Endothelial cell of umbilical vein (primary cell): ENCODE measurements around the gene PAIP2B. TPM values are rescaled to one million over a fixed set of nuclear protein-coding genes. Genes with fewer than 3 reads are reported as not detected.

Source experiments
- BruUV-seq: library from RNA; stranded (reverse); fragments of 400-500 nt; replicated peaks from 2 replicates; lab custom pipeline; 2021; lab: Mats Ljungman, UMichigan
- CTCF ChIA-PET: fragments of 300-600, 350-600 bp; sonication (Branson Sonifier 250); formaldehyde crosslinking; loops from one replicate; lab custom pipeline; 2021; ENCODE audit warnings: antibody characterized with exemption, inconsistent platforms; lab: Charles Lee
- POLR2A ChIA-PET: fragments of 300-600, 350-600 bp; sonication (Branson Sonifier 250); formaldehyde crosslinking; loops from one replicate; lab custom pipeline; 2021; ENCODE audit warnings: antibody characterized with exemption, inconsistent platforms; lab: Charles Lee
- DNase-seq: peaks from one replicate; pipeline ENCODE4 v3.0.0-alpha.2; 2011; ENCODE audit warnings: low read depth, low spot score
- FAIRE-seq: peaks from 2 replicates; lab custom pipeline; 2011; peaks lifted over from hg19 to GRCh38; lab: Jason Lieb, UNC
- H2AFZ ChIP-seq: 2 replicates; pipeline ENCODE4 v1.6.0; 2012; ENCODE audit warnings: low read depth, low read length, control low read depth, inconsistent platforms
- H3K27ac ChIP-seq: 2 replicates; pipeline ENCODE4 v1.5.1; 2011; ENCODE audit warnings: low read depth, mild to moderate bottlenecking, control low read depth, low read length, moderate library complexity; ENCODE audit not compliant: insufficient read depth
- H3K27me3 ChIP-seq, 2 experiments: 2 replicates each; pipeline versions ENCODE4 v1.6.0 to v1.6.1; 2011; ENCODE audit warnings: low read length in 2 of 2, mixed read lengths in 1 of 2; ENCODE audit not compliant: control insufficient read depth in 2 of 2, insufficient read depth in 2 of 2
- H3K36me3 ChIP-seq, 2 experiments: 2 replicates in 1 of 2; 3 replicates in 1 of 2; pipeline ENCODE4 v1.5.1; 2011; ENCODE audit warnings: low read length in 2 of 2, mild to moderate bottlenecking in 1 of 2, moderate library complexity in 1 of 2; ENCODE audit not compliant: control insufficient read depth in 2 of 2, insufficient read depth in 2 of 2; ENCODE audit errors: extremely low read depth in 1 of 2
- H3K4me1 ChIP-seq: 3 replicates; pipeline ENCODE4 v1.5.1; 2011; ENCODE audit warnings: mild to moderate bottlenecking, low read length; ENCODE audit not compliant: control insufficient read depth, insufficient read depth; ENCODE audit errors: extremely low read depth
- H3K4me2 ChIP-seq: 2 replicates; pipeline ENCODE4 v1.6.1; 2011; ENCODE audit warnings: low read length, control low read depth, mixed read lengths; ENCODE audit not compliant: insufficient read depth
- H3K4me3 ChIP-seq, 3 experiments: fragments of 200-600 bp in 1 of 3; sonication (generic), shearing (Covaris generic) in 1 of 3; replicated peaks in 1 of 3; 2 replicates each; pipeline ENCODE4 v1.5.1; 2011 to 2016; ENCODE audit warnings: control low read depth in 3 of 3, low read length in 3 of 3, mild to moderate bottlenecking in 2 of 3, inconsistent platforms in 1 of 3, low read depth in 1 of 3, moderate library complexity in 1 of 3; ENCODE audit not compliant: insufficient read depth in 1 of 3
- H3K79me2 ChIP-seq: 2 replicates; pipeline ENCODE4 v1.6.0; 2012; ENCODE audit warnings: low read length, inconsistent platforms; ENCODE audit not compliant: control insufficient read depth, insufficient read depth
- H3K9ac ChIP-seq: replicated peaks from 2 replicates; pipeline ENCODE3; 2011; ENCODE audit warnings: low read length, control low read depth; ENCODE audit not compliant: insufficient read depth; ENCODE audit errors: extremely low read depth
- H3K9me1 ChIP-seq: replicated peaks from 3 replicates; pipeline ENCODE4 v1.6.0; 2011; ENCODE audit warnings: mild to moderate bottlenecking, low read length; ENCODE audit not compliant: control insufficient read depth, insufficient read depth; ENCODE audit errors: extremely low read depth
- H3K9me3 ChIP-seq: replicated peaks from 2 replicates; pipeline ENCODE4 v1.5.1; 2012; ENCODE audit warnings: low read length, inconsistent platforms; ENCODE audit not compliant: control insufficient read depth, insufficient read depth
- H4K20me1 ChIP-seq: replicated peaks from 2 replicates; pipeline ENCODE3; 2011; ENCODE audit warnings: mild to moderate bottlenecking, low read length; ENCODE audit not compliant: control insufficient read depth, insufficient read depth; ENCODE audit errors: extremely low read depth
- CTCF ChIP-seq, 2 donors: IDR thresholded peaks; 1 replicate in 1 of 2; 2 replicates in 1 of 2; pipeline ENCODE4 v1.5.1; 2011; ENCODE audit warnings: low read length in 2 of 2, mild to moderate bottlenecking in 2 of 2, moderate library complexity in 2 of 2, control low read depth in 1 of 2, inconsistent platforms in 1 of 2, low read depth in 1 of 2; ENCODE audit not compliant: insufficient read depth in 1 of 2; ENCODE audit errors: extremely low read depth in 1 of 2
- EZH2 ChIP-seq: IDR thresholded peaks from 2 replicates; pipeline ENCODE4 v1.6.1; 2012; ENCODE audit warnings: borderline replicate concordance, low read depth, mild to moderate bottlenecking, moderate library complexity, low read length, inconsistent platforms; ENCODE audit not compliant: severe bottlenecking
- FOS ChIP-seq: IDR thresholded peaks from 2 replicates; pipeline ENCODE4 v1.6.1; 2011; ENCODE audit warnings: mild to moderate bottlenecking, low read length, moderate library complexity, borderline replicate concordance; ENCODE audit not compliant: insufficient read depth
- GATA2 ChIP-seq: IDR thresholded peaks from 2 replicates; pipeline ENCODE4 v1.7.0; 2011; ENCODE audit warnings: low read depth, mild to moderate bottlenecking, moderate library complexity, mixed read lengths, low read length; ENCODE audit not compliant: insufficient read length, insufficient read depth
- JUN ChIP-seq: IDR thresholded peaks from 2 replicates; pipeline ENCODE4 v1.6.1; 2011; ENCODE audit warnings: borderline replicate concordance, low read depth; ENCODE audit not compliant: insufficient read length, insufficient read depth
- MAX ChIP-seq: IDR thresholded peaks from 2 replicates; pipeline ENCODE4 v1.6.1; 2011; ENCODE audit not compliant: insufficient read depth, insufficient read length
- MYC ChIP-seq: IDR thresholded peaks from one replicate; pipeline ENCODE4 v1.6.1; 2011; ENCODE audit warnings: mild to moderate bottlenecking, low read depth, low read length
- POLR2A ChIP-seq: IDR thresholded peaks from 2 replicates; pipeline ENCODE4 v1.6.1; 2012; ENCODE audit warnings: low read depth, mild to moderate bottlenecking, control low read depth, low read length
- POLR2AphosphoS5 ChIP-seq: IDR thresholded peaks from 2 replicates; pipeline ENCODE4 v1.6.1; 2012; ENCODE audit warnings: low read depth, mild to moderate bottlenecking, control low read depth, low read length, moderate library complexity; ENCODE audit not compliant: insufficient read depth
- dilution Hi-C: fragments of 300-500 bp; cut with MboI; formaldehyde crosslinking; loops from one replicate; pipeline ENCODE4 v1.15.0; 2019; ENCODE audit warnings: low sequenced_read_pairs; ENCODE audit not compliant: extremely low pct_ligation_motif_present
- intact Hi-C: fragments of 100-400 bp; cut with micrococcal nuclease; formaldehyde crosslinking; loops from one replicate; pipeline ENCODE4 v1.10.0; 2022
- polyA plus RNA-seq, 4 experiments: library from polyadenylated mRNA; depleted of rRNA in 3 of 4; stranded (reverse) in 3 of 4; unstranded in 1 of 4; fragments of >200 nt; gene quantifications; 2 replicates each; pipeline versions ENCODE4 v1.2.1 to v1.2.3, GENCODE V29; 2011 to 2012; ENCODE audit warnings: missing spikeins in 1 of 4
- total RNA-seq: library from RNA; stranded (reverse); gene quantifications from 2 replicates; pipeline ENCODE4 v1.2.3, GENCODE V29; 2021

Gene PAIP2B
- total and polyA plus RNA-seq, 2 donors (not counting 3 experiments of a cell fraction or from before 2014, with no cell fraction given): 0.21 to 0.62 TPM

GRCh38 chr2:71154279-71154678 lies 72.6 kb downstream of the PAIP2B start:
- H3K4me2 ChIP-seq: no peak overlapping the region
- dilution Hi-C loops (no loop called here), intact Hi-C loops (no loop called here)
- no peak overlapping the region for H3K9ac ChIP-seq
- POLR2A ChIA-PET: no interaction called here
- H3K9me1 ChIP-seq: no peaks in the 10 kb centered on the region
- H3K4me1 ChIP-seq: no peaks in the 10 kb centered on the region
- H4K20me1 ChIP-seq: no peaks in the 10 kb centered on the region
- H3K36me3 ChIP-seq: peaks cover 2 to 5% of the 10 kb centered on the region in 2 experiments
- FAIRE-seq: no peak
- H3K4me3 ChIP-seq: no peak overlapping the region
- H3K27ac ChIP-seq: no peak overlapping the region
- H2AFZ ChIP-seq: no peak overlapping the region
- peaks cover 0 to 7% of the 10 kb centered on the region in 2 experiments for H3K27me3 ChIP-seq
- TF ChIP-seq GATA2: no peak
- no peak for TF ChIP-seq POLR2A
- no peak for TF ChIP-seq CTCF (IDR thresholded peaks at IDR 0.05; ENCODE audit: extremely low read depth in 1 of 2, insufficient read depth in 1 of 2, low read depth in 1 of 2, low read length in 2 of 2)
- no peak for TF ChIP-seq FOS
- TF ChIP-seq MAX: no peak
- TF ChIP-seq MYC: no peak
- TF ChIP-seq POLR2AphosphoS5: no peak
- no peak for TF ChIP-seq JUN
- TF ChIP-seq EZH2: no peak
- H3K79me2 ChIP-seq: no peaks in the 10 kb centered on the region
- DNase-seq: no peak
- BruUV-seq: no TSS peak
- CTCF ChIA-PET: interaction anchor here (0.7 to 2.1 kb wide), 4 partner anchors 15 to 188 kb away, joined by 3 to 24 read pairs (median 3); no protein-coding TSS in a partner anchor
- no peaks in the 10 kb centered on the region for H3K9me3 ChIP-seq
